GM12878 (cell line): ENCODE data around the gene DDX39A. TPM values are rescaled to one million over a fixed set of nuclear protein-coding genes. Genes with fewer than 3 reads are reported as not detected.

Experiments
- ATAC-seq: fragments of 200-7000 bp; cut with Tn5 transposase; 3 replicates; pipeline ENCODE4 v1.9.1; 2020; ENCODE audit warnings: mild to moderate bottlenecking, moderate library complexity
- BruUV-seq: library from RNA; stranded (reverse); fragments of 400-500 nt; replicated peaks from 2 replicates; lab custom pipeline; 2021; lab: Mats Ljungman, UMichigan
- CTCF ChIA-PET: fragments of 300-600 bp; sonication (Branson Sonifier 250); formaldehyde crosslinking; extraction: SDS; loops from one replicate; lab custom pipeline; 2021; ENCODE audit warnings: inconsistent platforms; lab: Yijun Ruan, JAX
- POLR2A ChIA-PET: fragments of 350-600 bp; formaldehyde crosslinking; extraction: SDS; loops from one replicate; lab custom pipeline; 2021; ENCODE audit warnings: inconsistent platforms; lab: Charles Lee
- RAD21 ChIA-PET: fragments of 300-600 bp; sonication (Branson Sonifier 250); formaldehyde crosslinking; loops from one replicate; lab custom pipeline; 2023; ENCODE audit warnings: antibody characterized with exemption; ENCODE audit not compliant: unreplicated experiment; lab: Charles Lee
- SMC1A ChIA-PET: fragments of 300-600 bp; sonication (Branson Sonifier 250); formaldehyde crosslinking; loops from one replicate; lab custom pipeline; 2023; ENCODE audit not compliant: unreplicated experiment, uncharacterized antibody; lab: Charles Lee
- DNase-seq: peaks from one replicate; pipeline ENCODE4 v3.0.0-alpha.2; 2011; ENCODE audit warnings: low read depth, low spot score
- FAIRE-seq: peaks from 3 replicates; lab custom pipeline; 2011; peaks lifted over from hg19 to GRCh38; lab: Jason Lieb, UNC
- H2AFZ ChIP-seq: 2 replicates; pipeline ENCODE4 v1.6.0; 2011; ENCODE audit warnings: low read depth, low read length, control low read depth; ENCODE audit not compliant: control insufficient read depth
- H3K27ac ChIP-seq: 2 replicates; pipeline ENCODE4 v1.5.1; 2011; ENCODE audit warnings: control low read depth; ENCODE audit not compliant: control insufficient read depth, insufficient read depth
- H3K27me3 ChIP-seq, 2 experiments: replicated peaks in 1 of 2; 2 replicates each; pipeline versions ENCODE4 v1.6.0 to v1.6.1; 2011; ENCODE audit warnings: low read length in 1 of 2; ENCODE audit not compliant: control insufficient read depth in 2 of 2, insufficient read depth in 2 of 2
- H3K36me3 ChIP-seq, 2 experiments: 2 replicates each; pipeline ENCODE4 v1.5.1; 2011; ENCODE audit warnings: low read length in 1 of 2; ENCODE audit not compliant: control insufficient read depth in 2 of 2, insufficient read depth in 2 of 2
- H3K4me1 ChIP-seq: 2 replicates; pipeline ENCODE4 v1.6.1; 2011; ENCODE audit warnings: mild to moderate bottlenecking, low read length, moderate library complexity, mixed read lengths; ENCODE audit not compliant: control insufficient read depth, insufficient read depth
- H3K4me2 ChIP-seq: 2 replicates; pipeline ENCODE4 v1.6.0; 2011; ENCODE audit warnings: control low read depth; ENCODE audit not compliant: control insufficient read depth, insufficient read depth
- H3K4me3 ChIP-seq: fragments of 200-600 bp; sonication (generic); 2 replicates; pipeline ENCODE4 v1.5.1; 2016
- H3K79me2 ChIP-seq: 2 replicates; pipeline ENCODE4 v1.6.0; 2011; ENCODE audit warnings: low read length; ENCODE audit not compliant: control insufficient read depth, insufficient read depth
- H3K9ac ChIP-seq: 2 replicates; pipeline ENCODE4 v1.8.0; 2011; ENCODE audit warnings: low read length, control low read depth, mixed read lengths; ENCODE audit not compliant: control insufficient read depth, insufficient read depth
- H3K9me3 ChIP-seq: replicated peaks from 3 replicates; pipeline ENCODE4 v1.5.1; 2011; ENCODE audit warnings: mild to moderate bottlenecking, low read length; ENCODE audit not compliant: control insufficient read depth, insufficient read depth
- H4K20me1 ChIP-seq: 2 replicates; pipeline ENCODE4 v1.6.0; 2011; ENCODE audit not compliant: control insufficient read depth, insufficient read depth
- CBX5 ChIP-seq: sonication (generic); IDR thresholded peaks from 2 replicates; pipeline ENCODE4 v1.6.1; 2016; ENCODE audit warnings: low read depth, moderate library complexity, mild to moderate bottlenecking, inconsistent platforms
- ESRRA ChIP-seq: IDR thresholded peaks from 2 replicates; pipeline ENCODE4 v1.6.1; 2012; ENCODE audit warnings: mild to moderate bottlenecking, low read length, improper control_type of control experiment
- MYC ChIP-seq: IDR thresholded peaks from 2 replicates; pipeline ENCODE4 v1.6.1; 2011; ENCODE audit warnings: mild to moderate bottlenecking, low read length, moderate library complexity, inconsistent platforms; ENCODE audit not compliant: insufficient read depth, insufficient replicate concordance, insufficient read length, severe bottlenecking
- SUPT20H ChIP-seq: IDR thresholded peaks from 2 replicates; pipeline ENCODE4 v1.6.1; 2011; ENCODE audit warnings: low read depth, mild to moderate bottlenecking, low read length, moderate library complexity, borderline replicate concordance; ENCODE audit not compliant: control insufficient read depth
- ZZZ3 ChIP-seq: IDR thresholded peaks from 2 replicates; pipeline ENCODE4 v1.6.1; 2011; ENCODE audit warnings: low read depth; ENCODE audit not compliant: control insufficient read depth, insufficient read length
- WGBS: methylation state at CpG from one replicate; pipeline ENCODE4 v1.1.6; 2016; ENCODE audit warnings: low lambda C conversion rate; ENCODE audit not compliant: insufficient replicate concordance, insufficient coverage; ENCODE audit errors: missing lambda C conversion rate; 5-methylcytosine and 5-hydroxymethylcytosine counted together
- in situ Hi-C: fragments of 300-500 bp; cut with MboI; formaldehyde crosslinking; loops from 9 replicates; pipeline ENCODE4 v1.14.3; 2018; ENCODE audit warnings: mixed read lengths
- intact Hi-C: fragments of 100-400 bp; cut with micrococcal nuclease; formaldehyde crosslinking; loops from one replicate; pipeline ENCODE4 v1.14.2; 2022; ENCODE audit not compliant: unreplicated experiment
- polyA plus RNA-seq, 11 experiments: library from polyadenylated mRNA; depleted of rRNA in 4 of 11; unstranded in 6 of 11; stranded (reverse) in 5 of 11; fragments of >200 nt; fragmentation: Nextera tagmentation in 4 of 11; fragmentation: Illumina TruSeq in 1 of 11; extraction: Ambion mirVana in 4 of 11; extraction: Trizol in 1 of 11; gene quantifications; 1 replicate in 1 of 11; 2 replicates in 10 of 11; pipeline versions ENCODE4 v1.2.1 to v1.2.3, GENCODE V29; 2011 to 2016; ENCODE audit warnings: inconsistent platforms in 2 of 11, missing spikeins in 2 of 11, low read depth in 1 of 11
- total RNA-seq, 4 experiments: library from RNA; depleted of rRNA in 3 of 4; stranded (reverse); fragments of >200 nt in 3 of 4; fragmentation: Illumina TruSeq in 1 of 4; extraction: Trizol in 1 of 4; gene quantifications; 2 replicates each; pipeline versions ENCODE4 v1.2.1 to v1.2.3, GENCODE V29; 2013 to 2021
- TF ChIP-seq, protein P1 (sequence below): fragments of 450-650 bp; formaldehyde crosslinking; IDR thresholded peaks from 2 replicates; pipeline ENCODE4 v1.4.0; 2020; ENCODE audit warnings: mild to moderate bottlenecking, moderate library complexity
- TF ChIP-seq, protein P2 (sequence below): IDR thresholded peaks from 2 replicates; pipeline ENCODE4 v1.6.1; 2012; ENCODE audit warnings: low read depth, low read length, improper control_type of control experiment
- TF ChIP-seq, protein P3 (sequence below): IDR thresholded peaks from 2 replicates; pipeline ENCODE4 v1.6.1; 2011; ENCODE audit warnings: mild to moderate bottlenecking, low read depth, low read length, moderate library complexity; ENCODE audit not compliant: insufficient replicate concordance
- TF ChIP-seq, protein P4 (sequence below): fragments of 450-650 bp; formaldehyde crosslinking; IDR thresholded peaks from 2 replicates; pipeline ENCODE4 v1.4.0; 2022; ENCODE audit warnings: mild to moderate bottlenecking, moderate library complexity

DDX39A gene
- total and polyA plus RNA-seq, 10 of the 15 experiments (the other 5 are each of a cell fraction or from before 2014, with no cell fraction given), result 113 to 378 (median 224) TPM

DNA sequence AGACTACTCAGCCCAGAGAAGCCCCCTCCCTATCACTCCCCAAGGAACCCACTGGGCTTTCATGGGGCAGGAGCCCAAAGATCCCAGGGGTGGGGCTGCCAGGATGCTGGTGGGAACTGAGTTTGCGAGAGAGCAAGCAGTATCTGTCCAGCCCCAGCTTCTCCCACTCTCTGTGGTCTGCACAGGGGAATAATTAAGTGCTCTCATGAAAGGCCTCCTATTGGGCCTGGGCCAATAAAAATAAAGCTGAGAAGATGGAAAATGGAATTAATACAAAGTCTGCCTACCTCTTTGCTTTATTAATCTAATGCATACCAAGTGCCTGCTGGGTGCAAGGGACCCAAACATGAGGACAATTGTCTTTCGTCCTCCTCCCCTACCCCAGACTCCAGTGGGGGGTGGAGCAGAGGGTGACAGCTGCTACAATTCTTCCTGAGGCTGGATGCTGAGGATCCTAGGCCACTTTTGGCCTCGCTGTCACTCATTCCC is 5.4 kb downstream of the DDX39A start (continued):
- TF ChIP-seq, protein P1, sequence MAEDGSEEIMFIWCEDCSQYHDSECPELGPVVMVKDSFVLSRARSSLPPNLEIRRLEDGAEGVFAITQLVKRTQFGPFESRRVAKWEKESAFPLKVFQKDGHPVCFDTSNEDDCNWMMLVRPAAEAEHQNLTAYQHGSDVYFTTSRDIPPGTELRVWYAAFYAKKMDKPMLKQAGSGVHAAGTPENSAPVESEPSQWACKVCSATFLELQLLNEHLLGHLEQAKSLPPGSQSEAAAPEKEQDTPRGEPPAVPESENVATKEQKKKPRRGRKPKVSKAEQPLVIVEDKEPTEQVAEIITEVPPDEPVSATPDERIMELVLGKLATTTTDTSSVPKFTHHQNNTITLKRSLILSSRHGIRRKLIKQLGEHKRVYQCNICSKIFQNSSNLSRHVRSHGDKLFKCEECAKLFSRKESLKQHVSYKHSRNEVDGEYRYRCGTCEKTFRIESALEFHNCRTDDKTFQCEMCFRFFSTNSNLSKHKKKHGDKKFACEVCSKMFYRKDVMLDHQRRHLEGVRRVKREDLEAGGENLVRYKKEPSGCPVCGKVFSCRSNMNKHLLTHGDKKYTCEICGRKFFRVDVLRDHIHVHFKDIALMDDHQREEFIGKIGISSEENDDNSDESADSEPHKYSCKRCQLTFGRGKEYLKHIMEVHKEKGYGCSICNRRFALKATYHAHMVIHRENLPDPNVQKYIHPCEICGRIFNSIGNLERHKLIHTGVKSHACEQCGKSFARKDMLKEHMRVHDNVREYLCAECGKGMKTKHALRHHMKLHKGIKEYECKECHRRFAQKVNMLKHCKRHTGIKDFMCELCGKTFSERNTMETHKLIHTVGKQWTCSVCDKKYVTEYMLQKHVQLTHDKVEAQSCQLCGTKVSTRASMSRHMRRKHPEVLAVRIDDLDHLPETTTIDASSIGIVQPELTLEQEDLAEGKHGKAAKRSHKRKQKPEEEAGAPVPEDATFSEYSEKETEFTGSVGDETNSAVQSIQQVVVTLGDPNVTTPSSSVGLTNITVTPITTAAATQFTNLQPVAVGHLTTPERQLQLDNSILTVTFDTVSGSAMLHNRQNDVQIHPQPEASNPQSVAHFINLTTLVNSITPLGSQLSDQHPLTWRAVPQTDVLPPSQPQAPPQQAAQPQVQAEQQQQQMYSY (CRISPR knock-in tag), result no peak
- TF ChIP-seq, all 136 proteins: peak for 0

DNA sequence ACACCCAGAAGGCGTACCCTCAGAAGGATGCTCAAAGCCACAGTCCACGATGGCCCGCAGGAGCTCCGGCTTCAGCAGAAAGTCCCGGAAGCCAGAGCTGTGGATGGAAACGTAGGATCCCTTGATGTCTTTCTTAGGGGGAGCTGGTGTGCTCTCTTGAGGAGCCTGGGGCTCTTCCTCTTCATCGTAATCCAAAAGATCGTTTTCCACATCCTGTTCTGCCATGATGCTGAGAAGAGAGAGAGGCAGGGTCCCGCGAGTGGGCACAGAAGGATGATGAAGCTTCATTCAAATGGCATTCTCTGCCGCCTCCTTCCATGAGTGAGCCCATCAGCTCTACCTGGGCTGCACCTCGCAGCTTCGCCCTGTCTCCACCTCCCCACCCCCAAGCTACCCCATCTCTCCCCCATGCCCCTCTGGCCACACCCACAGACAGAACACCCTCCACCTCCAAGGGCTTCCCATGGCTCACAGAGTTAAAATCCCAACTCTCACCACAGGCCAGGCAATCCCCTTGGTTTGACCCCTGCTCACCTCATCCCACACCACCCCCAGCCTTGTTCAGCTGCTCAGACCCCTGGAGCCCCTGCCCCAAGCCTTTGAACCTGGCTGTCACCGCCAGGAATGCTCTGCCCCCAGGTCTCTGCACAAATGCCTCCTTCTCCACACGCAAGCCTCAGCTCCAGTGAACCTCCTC is 6.0 kb downstream of the DDX39A start:
- Histone ChIP-seq H3K4me3 (no peak overlapping the region), H3K4me1 (peaks cover 26% of the 10 kb centered on the region), H3K36me3 (peaks cover 37 to 55% of the 10 kb centered on the region in 2 experiments), H3K27ac (no peak overlapping the region), H3K27me3 (no peaks in the 10 kb centered on the region), H3K9me3 (no peaks in the 10 kb centered on the region), H3K9ac (no peak overlapping the region), H4K20me1 (peaks cover 24% of the 10 kb centered on the region), H3K79me2 (peaks cover 63% of the 10 kb centered on the region), H2AFZ (no peak overlapping the region), H3K4me2 (no peak overlapping the region)
- SMC1A ChIA-PET, result no interaction called here
- ATAC-seq (no peak), FAIRE-seq (no peak), DNase-seq (no peak)
- 81% methylated on average over 14 of the region's 15 CpGs for WGBS
- intact Hi-C loops, result no loop called here
- POLR2A ChIA-PET, result interaction anchor here (0.9 kb wide), 1 partner anchor 51 kb away, joined by 3 read pairs; no protein-coding TSS in a partner anchor
- RAD21 ChIA-PET, result no interaction called here
- CTCF ChIA-PET, result interaction anchor here (0.9 to 2.6 kb wide), 4 partner anchors 7 to 59 kb away, joined by 3 to 14 read pairs (median 4); partner anchors contain the start of gene PKN1
- BruUV-seq, result no TSS peak
- in situ Hi-C loops, result no loop called here
- TF ChIP-seq, protein P2, sequence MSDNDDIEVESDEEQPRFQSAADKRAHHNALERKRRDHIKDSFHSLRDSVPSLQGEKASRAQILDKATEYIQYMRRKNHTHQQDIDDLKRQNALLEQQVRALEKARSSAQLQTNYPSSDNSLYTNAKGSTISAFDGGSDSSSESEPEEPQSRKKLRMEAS, result no peak
- no peak for TF ChIP-seq ESRRA
- TF ChIP-seq CBX5, result no peak
- no peak for TF ChIP-seq MYC
- TF ChIP-seq ZZZ3, result no peak
- TF ChIP-seq SUPT20H, result no peak
- TF ChIP-seq, protein P3, sequence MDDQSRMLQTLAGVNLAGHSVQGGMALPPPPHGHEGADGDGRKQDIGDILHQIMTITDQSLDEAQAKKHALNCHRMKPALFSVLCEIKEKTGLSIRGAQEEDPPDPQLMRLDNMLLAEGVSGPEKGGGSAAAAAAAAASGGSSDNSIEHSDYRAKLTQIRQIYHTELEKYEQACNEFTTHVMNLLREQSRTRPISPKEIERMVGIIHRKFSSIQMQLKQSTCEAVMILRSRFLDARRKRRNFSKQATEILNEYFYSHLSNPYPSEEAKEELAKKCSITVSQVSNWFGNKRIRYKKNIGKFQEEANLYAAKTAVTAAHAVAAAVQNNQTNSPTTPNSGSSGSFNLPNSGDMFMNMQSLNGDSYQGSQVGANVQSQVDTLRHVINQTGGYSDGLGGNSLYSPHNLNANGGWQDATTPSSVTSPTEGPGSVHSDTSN, result no peak
- TF ChIP-seq, protein P4, sequence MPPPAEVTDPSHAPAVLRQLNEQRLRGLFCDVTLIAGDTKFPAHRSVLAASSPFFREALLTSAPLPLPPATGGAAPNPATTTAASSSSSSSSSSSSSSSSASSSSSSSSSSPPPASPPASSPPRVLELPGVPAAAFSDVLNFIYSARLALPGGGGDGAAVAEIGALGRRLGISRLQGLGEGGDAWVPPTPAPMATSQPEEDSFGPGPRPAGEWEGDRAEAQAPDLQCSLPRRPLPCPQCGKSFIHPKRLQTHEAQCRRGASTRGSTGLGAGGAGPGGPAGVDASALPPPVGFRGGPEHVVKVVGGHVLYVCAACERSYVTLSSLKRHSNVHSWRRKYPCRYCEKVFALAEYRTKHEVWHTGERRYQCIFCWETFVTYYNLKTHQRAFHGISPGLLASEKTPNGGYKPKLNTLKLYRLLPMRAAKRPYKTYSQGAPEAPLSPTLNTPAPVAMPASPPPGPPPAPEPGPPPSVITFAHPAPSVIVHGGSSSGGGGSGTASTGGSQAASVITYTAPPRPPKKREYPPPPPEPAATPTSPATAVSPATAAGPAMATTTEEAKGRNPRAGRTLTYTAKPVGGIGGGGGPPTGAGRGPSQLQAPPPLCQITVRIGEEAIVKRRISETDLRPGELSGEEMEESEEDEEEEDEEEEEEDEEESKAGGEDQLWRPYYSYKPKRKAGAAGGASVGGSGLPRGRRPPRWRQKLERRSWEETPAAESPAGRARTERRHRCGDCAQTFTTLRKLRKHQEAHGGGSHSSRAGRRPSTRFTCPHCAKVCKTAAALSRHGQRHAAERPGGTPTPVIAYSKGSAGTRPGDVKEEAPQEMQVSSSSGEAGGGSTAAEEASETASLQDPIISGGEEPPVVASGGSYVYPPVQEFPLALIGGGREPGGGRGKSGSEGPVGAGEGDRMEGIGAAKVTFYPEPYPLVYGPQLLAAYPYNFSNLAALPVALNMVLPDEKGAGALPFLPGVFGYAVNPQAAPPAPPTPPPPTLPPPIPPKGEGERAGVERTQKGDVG (CRISPR knock-in tag), result no peak
